GM19452 (cell line): Measurements from ENCODE around the gene TAS2R60.
A peak's percentile ranks its signal among the peaks of the same experiment; 100 is the strongest.
"Not testable (repeated sequence)": the region's sequence is repeated elsewhere in the genome, so short reads cannot be mapped to it uniquely, and the experiment has no call there.

Experiments
- ATAC-seq: cut with Tn5 transposase; IDR thresholded peaks from one replicate; pipeline ENCODE4 v1.9.1; 2021; ENCODE audit not compliant: unreplicated experiment

The TAS2R60 gene

GRCh38 chr7:143443153-143443552 is at the start of gene TAS2R60:
Gene TAS2R60, plus strand, starts transcription at chr7:143443453. Its CDS starts 0 bp downstream, at chr7:143443453.
- ATAC-seq: no peak

- no peak for ATAC-seq
Measured at GRCh38 chr7:143394068-143394467, 49.2 kb upstream of the TAS2R60 start.

GRCh38 chr7:143394777-143395176 is 48.5 kb upstream of the TAS2R60 start:
- no peak for ATAC-seq

- ATAC-seq: peak; percentile 45
Measured at GRCh38 chr7:143395187-143396149, 47.8 kb upstream of the TAS2R60 start.

GRCh38 chr7:143396182-143396581 is 47.1 kb upstream of the TAS2R60 start:
- ATAC-seq: no peak

- no peak for ATAC-seq
Measured at GRCh38 chr7:143396625-143397556, 46.4 kb upstream of the TAS2R60 start.

- ATAC-seq: no peak
Measured at GRCh38 chr7:143397710-143398530, 45.3 kb upstream of the TAS2R60 start.

GRCh38 chr7:143398616-143399015 is 44.6 kb upstream of the TAS2R60 start:
- ATAC-seq: no peak

GRCh38 chr7:143399151-143399550 is 44.1 kb upstream of the TAS2R60 start:
- ATAC-seq: no peak

GRCh38 chr7:143399642-143400041 is 43.6 kb upstream of the TAS2R60 start:
- no peak for ATAC-seq

GRCh38 chr7:143401265-143401664 is 42.0 kb upstream of the TAS2R60 start:
- no peak for ATAC-seq

- ATAC-seq: not testable (repeated sequence)
Measured at GRCh38 chr7:143402233-143402632, 41.0 kb upstream of the TAS2R60 start.

- ATAC-seq: no peak
Measured at GRCh38 chr7:143405173-143406001, 37.9 kb upstream of the TAS2R60 start.

GRCh38 chr7:143406002-143406357 is 37.3 kb upstream of the TAS2R60 start:
- no peak for ATAC-seq

- no peak for ATAC-seq
Measured at GRCh38 chr7:143407287-143408251, 35.7 kb upstream of the TAS2R60 start.

GRCh38 chr7:143408252-143408685 is 35.0 kb upstream of the TAS2R60 start:
- no peak for ATAC-seq

- ATAC-seq: no peak
Measured at GRCh38 chr7:143408686-143409561, 34.3 kb upstream of the TAS2R60 start, which contains the start of gene EPHA1. Gene EPHA1, minus strand, starts transcription at chr7:143408856. Its CDS starts 51 bp downstream, at chr7:143408805.
